K562 (cell line): ENCODE measurements around the gene CRX. TPM values are rescaled to one million over a fixed set of nuclear protein-coding genes. Genes with fewer than 3 reads are reported as not detected.

ENCODE experiments used
- ADNP ChIP-seq: fragments of 200-800 bp; sonication (Bioruptor generic); IDR thresholded peaks from 2 replicates; pipeline ENCODE4 v1.6.1; 2016; ENCODE audit warnings: missing genetic modification characterization, missing compliant biosample characterization
- AFF1 ChIP-seq, 2 experiments: fragments of 450-650 bp; IDR thresholded peaks; 2 replicates each; pipeline ENCODE4 v1.6.1; 2018; ENCODE audit warnings: mild to moderate bottlenecking in 2 of 2, low read depth in 1 of 2; ENCODE audit not compliant: partially characterized antibody in 2 of 2
- CBFB ChIP-seq: sonication (generic); formaldehyde crosslinking; IDR thresholded peaks from 2 replicates; pipeline ENCODE4 v1.4.0; 2020; ENCODE audit warnings: mild to moderate bottlenecking, missing genetic modification reagents
- E2F8 ChIP-seq: fragments of 450-650 bp; IDR thresholded peaks from 2 replicates; pipeline ENCODE4 v1.7.1; 2018; ENCODE audit warnings: mild to moderate bottlenecking, low read depth; ENCODE audit not compliant: partially characterized antibody
- ELK1 ChIP-seq: sonication (generic); formaldehyde crosslinking; IDR thresholded peaks from 2 replicates; pipeline ENCODE4 v1.8.1; 2022; ENCODE audit warnings: missing genetic modification reagents
- EP400 ChIP-seq: fragments of 450-650 bp; IDR thresholded peaks from 2 replicates; pipeline ENCODE4 v1.6.1; 2017; ENCODE audit warnings: antibody characterized with exemption, mild to moderate bottlenecking, moderate library complexity
- ETV5 ChIP-seq: sonication (generic); formaldehyde crosslinking; IDR thresholded peaks from 2 replicates; pipeline ENCODE4 v1.4.0; 2020; ENCODE audit warnings: low read depth, mild to moderate bottlenecking, missing genetic modification reagents
- GATA2 ChIP-seq: sonication (generic); formaldehyde crosslinking; IDR thresholded peaks from 2 replicates; pipeline ENCODE4 v1.4.0; 2020; ENCODE audit warnings: mild to moderate bottlenecking, missing genetic modification reagents
- SREBF2 ChIP-seq: sonication (generic); formaldehyde crosslinking; IDR thresholded peaks from 2 replicates; pipeline ENCODE4 v1.4.0; 2020; ENCODE audit warnings: mild to moderate bottlenecking, missing genetic modification reagents
- ZKSCAN3 ChIP-seq: fragments of 250-450 bp; sonication (Bioruptor Pico); IDR thresholded peaks from 2 replicates; pipeline ENCODE4 v1.4.0; 2020
- ZNF23 ChIP-seq: fragments of 250-450 bp; sonication (Bioruptor Pico); IDR thresholded peaks from 2 replicates; pipeline ENCODE4 v1.4.0; 2020; ENCODE audit warnings: mild to moderate bottlenecking
- polyA plus RNA-seq, 8 experiments: library from polyadenylated mRNA; depleted of rRNA in 4 of 8; stranded (reverse) in 5 of 8; unstranded in 3 of 8; fragments of >200 nt; fragmentation: Nextera tagmentation in 2 of 8; fragmentation: Illumina TruSeq in 1 of 8; extraction: Ambion mirVana in 2 of 8; extraction: Trizol in 1 of 8; gene quantifications; 2 replicates each; pipeline versions ENCODE4 v1.2.1 to v1.2.3, GENCODE V29; 2011 to 2014; ENCODE audit warnings: inconsistent platforms in 1 of 8, missing spikeins in 1 of 8
- total RNA-seq, 7 experiments: library from RNA; depleted of rRNA in 6 of 7; stranded (reverse); fragments of >200 nt in 6 of 7; fragmentation: Illumina TruSeq in 2 of 7; extraction: Trizol in 2 of 7; gene quantifications; 2 replicates each; pipeline versions ENCODE4 v1.2.1 to v1.2.3, GENCODE V29; 2011 to 2021; ENCODE audit warnings: low replicate concordance in 1 of 7
- TF ChIP-seq, protein P1 (sequence below): fragments of 450-650 bp; conservative IDR thresholded peaks from 2 replicates; pipeline ENCODE4 v1.6.1; 2016; ENCODE audit warnings: missing genetic modification characterization, low read depth, mild to moderate bottlenecking, missing compliant biosample characterization, moderate library complexity
- TF ChIP-seq, protein P2 (sequence below): fragments of 450-650 bp; formaldehyde crosslinking; IDR thresholded peaks from 2 replicates; pipeline ENCODE4 v1.4.0; 2020; ENCODE audit warnings: mild to moderate bottlenecking, moderate library complexity

CRX gene
- total and polyA plus RNA-seq, 9 of the 15 experiments (the other 6 are each of a cell fraction or from before 2014, with no cell fraction given): 0.01 TPM; not detected in 8

- peak in 1 of 2 experiments; percentile 22 for TF ChIP-seq AFF1 (IDR thresholded peaks at IDR 0.05; ENCODE audit: low read depth in 1 of 2, partially characterized antibody in 2 of 2)
- TF ChIP-seq, protein P1, sequence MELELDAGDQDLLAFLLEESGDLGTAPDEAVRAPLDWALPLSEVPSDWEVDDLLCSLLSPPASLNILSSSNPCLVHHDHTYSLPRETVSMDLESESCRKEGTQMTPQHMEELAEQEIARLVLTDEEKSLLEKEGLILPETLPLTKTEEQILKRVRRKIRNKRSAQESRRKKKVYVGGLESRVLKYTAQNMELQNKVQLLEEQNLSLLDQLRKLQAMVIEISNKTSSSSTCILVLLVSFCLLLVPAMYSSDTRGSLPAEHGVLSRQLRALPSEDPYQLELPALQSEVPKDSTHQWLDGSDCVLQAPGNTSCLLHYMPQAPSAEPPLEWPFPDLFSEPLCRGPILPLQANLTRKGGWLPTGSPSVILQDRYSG (tag): peak; percentile 19; the same call in 1 of the 2 replicates
- no peak for TF ChIP-seq ZNF23
- TF ChIP-seq ADNP (tag): 0 out of 2 replicates have a peak, but pooled peaks have one; percentile 8
- no peak for TF ChIP-seq GATA2 (CRISPR knock-in tag)
- TF ChIP-seq, protein P2, sequence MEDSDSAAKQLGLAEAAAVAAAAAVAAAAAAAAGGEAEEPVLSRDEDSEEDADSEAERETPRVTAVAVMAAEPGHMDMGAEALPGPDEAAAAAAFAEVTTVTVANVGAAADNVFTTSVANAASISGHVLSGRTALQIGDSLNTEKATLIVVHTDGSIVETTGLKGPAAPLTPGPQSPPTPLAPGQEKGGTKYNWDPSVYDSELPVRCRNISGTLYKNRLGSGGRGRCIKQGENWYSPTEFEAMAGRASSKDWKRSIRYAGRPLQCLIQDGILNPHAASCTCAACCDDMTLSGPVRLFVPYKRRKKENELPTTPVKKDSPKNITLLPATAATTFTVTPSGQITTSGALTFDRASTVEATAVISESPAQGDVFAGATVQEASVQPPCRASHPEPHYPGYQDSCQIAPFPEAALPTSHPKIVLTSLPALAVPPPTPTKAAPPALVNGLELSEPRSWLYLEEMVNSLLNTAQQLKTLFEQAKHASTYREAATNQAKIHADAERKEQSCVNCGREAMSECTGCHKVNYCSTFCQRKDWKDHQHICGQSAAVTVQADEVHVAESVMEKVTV (CRISPR knock-in tag): no peak
- TF ChIP-seq ETV5 (CRISPR knock-in tag): 0 out of 2 replicates have a peak, but pooled peaks have one; percentile 53
- TF ChIP-seq ZKSCAN3 (CRISPR knock-in tag): no peak
- TF ChIP-seq E2F8: no peak
- TF ChIP-seq SREBF2: no peak
- 0 out of 2 replicates have a peak, but pooled peaks have one; percentile 38 for TF ChIP-seq CBFB (CRISPR knock-in tag)
- TF ChIP-seq ELK1 (CRISPR knock-in tag): no peak
- TF ChIP-seq EP400: peak; percentile 22; the same call in 1 of the 2 replicates
- TF ChIP-seq, all 486 proteins: peak for 25
Observed at GRCh38 chr19:47891622-47891922, 69.8 kb downstream of the CRX start (continued).
